Chondrocyte (in vitro differentiated cells): ENCODE data around the gene MYO10. TPM values are rescaled to one million over a fixed set of nuclear protein-coding genes. Genes with fewer than 3 reads are reported as not detected.

Experiments
- DNase-seq: peaks from one replicate; pipeline ENCODE4 v3.0.0; 2021; ENCODE audit warnings: mixed read lengths, low spot score
- H3K27ac Mint-ChIP-seq: one replicate; pipeline ENCODE4 v1.8.0; 2021; ENCODE audit warnings: mild to moderate bottlenecking, moderate library complexity, mixed read lengths; ENCODE audit not compliant: unreplicated experiment
- H3K27me3 Mint-ChIP-seq: 2 replicates; pipeline ENCODE4 v1.8.0; 2021; ENCODE audit warnings: low read depth, mixed read lengths
- H3K36me3 Mint-ChIP-seq: 2 replicates; pipeline ENCODE4 v1.8.0; 2021; ENCODE audit warnings: low read depth, mixed read lengths
- H3K4me1 Mint-ChIP-seq: 2 replicates; pipeline ENCODE4 v1.8.0; 2021; ENCODE audit warnings: low read depth, mild to moderate bottlenecking, mixed read lengths
- H3K4me3 Mint-ChIP-seq: one replicate; pipeline ENCODE4 v1.8.0; 2021; ENCODE audit warnings: mild to moderate bottlenecking, moderate library complexity, mixed read lengths; ENCODE audit not compliant: unreplicated experiment
- H3K9me3 Mint-ChIP-seq: 2 replicates; pipeline ENCODE4 v1.8.0; 2021; ENCODE audit warnings: low read depth, mixed read lengths
- total RNA-seq: library from RNA; stranded (reverse); gene quantifications from 3 replicates; pipeline ENCODE4 v1.2.1, GENCODE V29; 2021
- TF ChIP-seq, protein P1 (sequence below): fragments of 200-600 bp; sonication (generic); IDR thresholded peaks from 2 replicates; pipeline ENCODE4 v1.5.0; 2021; ENCODE audit warnings: antibody characterized with exemption, mild to moderate bottlenecking, moderate library complexity

The MYO10 gene
- total RNA-seq, 1 donor from 2014 or later = 51.9 TPM

DNA sequence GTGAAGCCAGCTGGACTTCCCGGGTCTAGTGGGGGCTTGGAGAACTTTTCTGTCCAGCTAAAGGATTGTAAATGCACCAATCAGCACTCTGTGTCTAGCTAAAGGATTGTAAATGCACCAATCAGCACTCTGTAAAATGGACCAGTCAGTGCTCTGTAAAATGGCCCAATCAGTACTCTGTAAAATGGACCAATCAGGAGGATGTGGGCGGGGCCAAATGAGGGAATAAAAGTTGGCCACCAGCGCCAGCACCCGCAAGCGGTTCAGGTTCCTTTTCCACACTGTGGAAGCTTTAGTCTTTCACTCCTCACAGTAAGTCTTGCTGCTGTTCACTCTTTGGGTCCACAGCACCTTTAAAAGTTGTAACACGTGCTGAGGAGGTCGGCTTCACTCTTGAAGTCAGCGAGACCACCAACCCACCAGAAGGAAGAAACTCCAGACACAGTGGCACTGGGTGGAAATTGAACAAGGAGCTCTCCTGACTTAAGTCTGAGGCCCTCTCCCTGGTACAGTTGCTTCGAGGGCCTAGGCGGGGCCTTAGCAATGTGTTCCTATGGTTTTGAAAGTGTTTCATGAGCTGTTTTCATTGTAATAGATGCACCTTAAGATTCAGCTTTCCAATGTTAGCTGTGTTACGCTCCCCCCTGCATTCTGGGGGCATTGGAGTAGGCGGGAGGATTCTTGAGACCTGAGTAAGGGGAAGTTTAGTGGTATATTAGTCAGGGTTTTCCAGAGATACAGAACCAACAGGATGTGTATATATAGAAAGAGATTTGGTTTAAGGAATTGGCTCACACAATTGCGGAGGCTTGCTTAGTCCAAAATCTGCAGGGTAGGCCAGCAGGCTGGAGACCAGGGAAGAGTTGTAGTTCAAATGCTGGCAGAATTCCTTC lies 21.5 kb upstream of the MYO10 start:
- DNase-seq = no peak
- Mint-ChIP-seq H3K9me3 (no peaks in the 10 kb centered on the region), H3K27ac (peak overlapping the region; percentile 76), H3K4me3 (no peak overlapping the region), H3K27me3 (no peaks in the 10 kb centered on the region), H3K4me1 (peaks cover 9% of the 10 kb centered on the region), H3K36me3 (no peaks in the 10 kb centered on the region)
- TF ChIP-seq, protein P1, sequence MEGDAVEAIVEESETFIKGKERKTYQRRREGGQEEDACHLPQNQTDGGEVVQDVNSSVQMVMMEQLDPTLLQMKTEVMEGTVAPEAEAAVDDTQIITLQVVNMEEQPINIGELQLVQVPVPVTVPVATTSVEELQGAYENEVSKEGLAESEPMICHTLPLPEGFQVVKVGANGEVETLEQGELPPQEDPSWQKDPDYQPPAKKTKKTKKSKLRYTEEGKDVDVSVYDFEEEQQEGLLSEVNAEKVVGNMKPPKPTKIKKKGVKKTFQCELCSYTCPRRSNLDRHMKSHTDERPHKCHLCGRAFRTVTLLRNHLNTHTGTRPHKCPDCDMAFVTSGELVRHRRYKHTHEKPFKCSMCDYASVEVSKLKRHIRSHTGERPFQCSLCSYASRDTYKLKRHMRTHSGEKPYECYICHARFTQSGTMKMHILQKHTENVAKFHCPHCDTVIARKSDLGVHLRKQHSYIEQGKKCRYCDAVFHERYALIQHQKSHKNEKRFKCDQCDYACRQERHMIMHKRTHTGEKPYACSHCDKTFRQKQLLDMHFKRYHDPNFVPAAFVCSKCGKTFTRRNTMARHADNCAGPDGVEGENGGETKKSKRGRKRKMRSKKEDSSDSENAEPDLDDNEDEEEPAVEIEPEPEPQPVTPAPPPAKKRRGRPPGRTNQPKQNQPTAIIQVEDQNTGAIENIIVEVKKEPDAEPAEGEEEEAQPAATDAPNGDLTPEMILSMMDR = no peak

DNA sequence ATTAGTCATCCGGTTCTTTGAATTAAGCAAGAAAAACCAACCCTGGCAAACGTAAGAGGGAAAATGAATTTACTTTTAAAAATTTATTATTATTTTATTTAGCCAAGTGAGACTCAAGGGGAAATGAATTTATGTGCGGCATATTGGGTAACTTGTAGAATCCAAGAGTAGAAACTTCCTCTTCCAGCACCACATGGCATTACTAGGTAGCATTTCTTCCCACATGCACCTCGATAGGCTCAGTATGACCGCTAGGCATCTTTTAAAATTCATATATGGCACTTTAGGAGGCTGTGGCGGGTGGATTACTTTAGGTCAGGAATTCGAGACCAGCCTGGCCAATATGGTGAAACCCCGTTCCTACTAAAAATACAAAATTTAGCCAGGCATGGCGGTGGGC lies 17.6 kb upstream of the MYO10 start:
- Mint-ChIP-seq H3K4me3 (no peak overlapping the region), H3K4me1 (peaks cover 9% of the 10 kb centered on the region), H3K36me3 (no peaks in the 10 kb centered on the region), H3K27ac (no peak overlapping the region), H3K9me3 (no peaks in the 10 kb centered on the region), H3K27me3 (no peaks in the 10 kb centered on the region)
- TF ChIP-seq, protein P1 = no peak
- DNase-seq = no peak

DNA sequence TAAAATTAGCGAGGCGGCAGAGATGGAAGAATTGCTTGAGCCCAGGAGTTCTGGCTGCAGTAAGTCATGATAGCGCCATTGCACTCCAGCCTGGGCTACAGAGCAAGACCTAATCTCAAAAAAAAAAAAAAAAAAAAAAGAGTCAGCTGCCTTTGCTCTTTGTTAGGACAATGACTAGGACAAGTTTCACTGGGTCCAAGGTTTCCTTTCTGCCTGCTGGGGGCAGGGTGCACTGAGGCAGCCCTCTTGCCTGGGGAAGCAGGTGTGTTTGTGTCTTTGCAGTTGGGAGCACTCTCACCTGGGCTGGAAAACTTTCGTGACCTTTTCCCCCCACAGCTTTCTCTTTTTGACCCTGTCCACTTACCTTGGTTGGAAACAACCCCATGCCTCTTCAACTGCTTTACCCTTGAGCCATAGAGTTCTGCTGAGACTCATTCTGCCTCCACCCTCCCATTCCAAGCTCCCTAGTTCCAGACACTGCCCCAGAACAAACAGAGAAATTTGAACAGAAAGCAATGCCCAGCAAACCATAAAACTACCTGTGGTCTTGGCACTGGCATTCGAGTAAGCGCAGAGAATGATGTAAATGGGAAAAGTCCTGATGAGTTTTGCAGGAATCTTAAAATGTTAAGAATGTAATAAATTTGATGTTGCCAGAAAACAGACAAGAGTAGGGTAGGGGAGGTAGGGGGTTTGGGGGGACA lies 17.0 kb upstream of the MYO10 start:
- Mint-ChIP-seq H3K36me3 (no peaks in the 10 kb centered on the region), H3K27ac (no peak overlapping the region), H3K27me3 (no peaks in the 10 kb centered on the region), H3K4me1 (peaks cover 7% of the 10 kb centered on the region), H3K4me3 (no peak overlapping the region), H3K9me3 (no peaks in the 10 kb centered on the region)
- TF ChIP-seq, protein P1 = no peak
- DNase-seq = no peak

DNA sequence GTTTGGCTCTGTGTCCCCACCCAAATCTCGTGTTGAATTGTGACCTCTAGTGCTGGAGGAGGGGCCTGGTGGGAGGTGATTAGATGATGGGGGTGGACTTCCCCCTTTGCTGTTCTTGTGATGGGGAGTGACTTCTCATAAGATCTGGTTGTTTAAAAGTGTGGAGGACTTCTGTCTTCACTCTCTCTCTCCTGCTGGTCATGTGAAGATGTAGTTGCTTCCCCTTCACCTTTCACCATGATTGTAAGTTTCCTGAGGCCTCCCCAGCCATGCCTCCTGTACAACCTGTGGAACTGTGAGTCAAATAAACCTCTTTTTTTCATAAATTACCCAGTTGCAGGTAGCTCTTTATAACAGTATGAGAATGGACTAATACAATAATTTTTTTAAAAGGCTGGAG lies 10.6 kb upstream of the MYO10 start:
- no peak overlapping the region for H3K27ac Mint-ChIP-seq
- TF ChIP-seq, protein P1 = no peak
- H3K4me1 Mint-ChIP-seq = no peaks in the 10 kb centered on the region
- no peaks in the 10 kb centered on the region for H3K27me3 Mint-ChIP-seq
- H3K4me3 Mint-ChIP-seq = no peak overlapping the region
- no peak for DNase-seq
- H3K9me3 Mint-ChIP-seq = peaks cover 12% of the 10 kb centered on the region
- H3K36me3 Mint-ChIP-seq = peaks cover 3% of the 10 kb centered on the region

DNA sequence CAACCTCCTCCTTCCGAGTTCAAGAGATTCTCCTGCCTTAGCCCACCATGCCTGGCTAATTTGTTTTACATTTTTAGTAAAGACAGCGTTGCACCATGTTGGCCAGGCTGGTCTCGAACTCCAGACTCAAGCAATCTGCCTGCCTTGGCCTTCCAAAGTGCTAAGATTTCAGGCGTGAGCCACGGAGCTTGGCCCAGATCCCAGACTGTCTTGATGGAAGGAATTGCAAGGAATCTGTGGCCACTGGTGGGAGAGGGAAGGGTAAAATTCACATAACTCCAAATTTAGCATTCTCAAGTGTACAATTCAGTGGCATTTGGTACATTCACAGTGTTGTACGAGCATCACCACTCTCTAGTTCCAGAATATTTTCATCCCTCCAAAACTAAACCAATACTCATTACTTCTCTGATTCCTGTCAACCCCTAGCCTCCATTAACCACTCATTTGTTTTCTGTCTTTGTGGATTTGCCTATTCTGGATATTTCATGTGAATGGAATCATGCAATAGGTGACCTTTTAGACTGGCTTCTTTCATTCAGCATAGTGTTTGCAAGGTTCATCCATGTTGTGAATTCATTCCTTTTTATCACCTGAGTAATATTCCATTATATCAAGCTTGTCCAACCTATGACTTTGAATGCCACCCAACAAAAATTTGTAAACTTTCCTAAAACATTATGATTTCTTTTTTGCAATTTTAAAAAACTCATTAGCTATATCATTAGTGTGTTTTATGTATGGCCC lies 8.9 kb upstream of the MYO10 start:
- peaks cover 3% of the 10 kb centered on the region for H3K36me3 Mint-ChIP-seq
- TF ChIP-seq, protein P1 = no peak
- H3K4me1 Mint-ChIP-seq = no peaks in the 10 kb centered on the region
- H3K9me3 Mint-ChIP-seq = peaks cover 12% of the 10 kb centered on the region
- no peak for DNase-seq
- no peak overlapping the region for H3K4me3 Mint-ChIP-seq
- no peak overlapping the region for H3K27ac Mint-ChIP-seq
- H3K27me3 Mint-ChIP-seq = peaks cover 4% of the 10 kb centered on the region
